HG02840 (cell line): ENCODE measurements around the gene POU6F1.
"Not testable (repeated sequence)": the region's sequence is repeated elsewhere in the genome, so short reads cannot be mapped to it uniquely, and the experiment has no call there.

ENCODE experiments used
- ATAC-seq: cut with Tn5 transposase; IDR thresholded peaks from one replicate; pipeline ENCODE4 v1.9.1; 2021; ENCODE audit warnings: mild to moderate bottlenecking, moderate library complexity, moderate number of reproducible peaks; ENCODE audit not compliant: unreplicated experiment, low FRiP score

The POU6F1 gene

DNA sequence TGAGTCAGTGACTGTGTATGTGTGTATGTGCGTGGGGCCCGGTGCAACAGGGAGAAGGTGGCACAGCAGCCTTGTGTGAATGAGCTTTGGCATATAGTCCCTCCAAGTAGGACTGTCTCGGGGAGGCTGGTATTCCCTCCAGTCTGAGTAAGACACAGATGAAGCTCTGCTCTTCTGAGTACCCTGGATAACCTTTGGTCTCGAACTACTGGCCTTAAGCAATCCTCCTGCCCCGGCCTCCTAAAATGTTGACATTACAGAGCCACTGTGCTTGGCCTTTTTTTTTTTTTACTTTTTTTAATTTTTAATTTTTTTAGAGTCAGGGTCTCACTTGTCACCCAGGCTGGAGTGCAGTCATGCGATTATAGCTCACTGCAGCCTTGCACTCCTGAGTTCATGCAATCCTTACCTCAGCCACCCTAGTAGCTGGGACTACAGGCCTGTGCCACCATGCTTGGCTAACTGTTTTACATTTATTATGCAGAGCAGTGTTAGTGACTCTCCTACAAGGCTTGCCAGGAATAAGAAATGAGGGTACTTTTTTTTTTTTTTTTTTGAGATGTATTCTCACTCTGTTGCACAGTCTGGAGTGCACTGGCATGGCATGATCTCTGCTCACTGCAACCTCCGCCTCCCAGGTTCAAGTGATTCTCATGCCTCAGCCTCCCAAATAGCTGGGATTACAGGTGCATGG lies 11.4 kb upstream of the POU6F1 start:
- no peak for ATAC-seq

DNA sequence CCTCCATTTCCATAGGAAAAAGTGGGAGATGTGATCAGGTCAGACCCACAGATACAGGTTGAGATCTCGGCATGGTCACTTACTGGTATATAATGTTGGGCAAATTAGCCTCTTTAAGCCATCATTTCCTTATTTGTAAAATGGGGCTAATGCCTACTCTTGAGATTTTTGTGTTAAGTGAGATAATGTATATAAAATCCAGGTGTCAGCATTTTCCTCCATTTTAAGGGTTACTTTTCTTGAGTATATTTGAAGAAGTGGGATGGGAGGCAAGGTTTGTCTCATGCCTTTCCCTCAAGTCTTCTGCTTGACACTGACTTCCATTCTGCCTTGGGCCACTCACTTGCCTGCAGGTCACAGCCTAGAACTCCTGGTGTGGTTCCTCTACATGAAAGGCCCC lies 10.1 kb upstream of the POU6F1 start:
- no peak for ATAC-seq

DNA sequence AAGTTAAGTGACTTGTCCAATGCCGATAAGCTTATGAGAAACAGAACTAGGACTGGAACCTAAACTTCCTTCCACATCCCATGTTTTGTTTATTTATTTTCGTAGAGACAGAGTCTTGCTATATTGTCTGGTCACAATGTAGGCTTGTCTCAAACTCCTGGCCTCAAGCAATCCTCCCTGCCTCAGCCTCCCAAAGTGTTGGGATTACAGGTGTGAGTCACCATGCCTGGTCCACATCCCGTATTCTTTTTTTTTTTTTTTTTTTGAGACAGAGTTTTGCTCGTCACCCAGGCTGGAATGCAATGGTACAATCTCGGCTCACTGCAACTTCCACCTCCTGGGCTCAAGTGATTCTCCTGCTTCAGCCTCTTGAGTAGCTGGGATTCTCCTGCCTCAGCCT lies 9.2 kb upstream of the POU6F1 start:
- ATAC-seq: not testable (repeated sequence)

DNA sequence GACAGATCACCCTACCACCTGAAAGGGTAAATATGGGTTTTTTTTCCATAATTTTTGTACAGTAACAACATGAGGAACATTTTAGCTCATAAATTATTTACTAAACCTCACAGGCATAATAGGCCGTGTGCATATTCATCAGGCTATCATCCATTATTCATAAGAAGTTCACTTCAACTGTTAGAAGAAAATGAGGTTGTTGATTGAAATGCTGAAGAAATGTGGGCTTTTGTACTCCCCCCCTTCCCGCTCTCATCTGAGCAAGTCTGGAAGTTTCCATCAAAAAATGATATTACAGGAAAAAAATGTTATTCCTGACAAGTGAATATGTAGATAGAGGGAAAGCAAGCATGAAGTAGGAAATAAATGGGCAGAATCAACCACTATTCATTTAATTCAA lies 7.9 kb upstream of the POU6F1 start:
- no peak for ATAC-seq

DNA sequence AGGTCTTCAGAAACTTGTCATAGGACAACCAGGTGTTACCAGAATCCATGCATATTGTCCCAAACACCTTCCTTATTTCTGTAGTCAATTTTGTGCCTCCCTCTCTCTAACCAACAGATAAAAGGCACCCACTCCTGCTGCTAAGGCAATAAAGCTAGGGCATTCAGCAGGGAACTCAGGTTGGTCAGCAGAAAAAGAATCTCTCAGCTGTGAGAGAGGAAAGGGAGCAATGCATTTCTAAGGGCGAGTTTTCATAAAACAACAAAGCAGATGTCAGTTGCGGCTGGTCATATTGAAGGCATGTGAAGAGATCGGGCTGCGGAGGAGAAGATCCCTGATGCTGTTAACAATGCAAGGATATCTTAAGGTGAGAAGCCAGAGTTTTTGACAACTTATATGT lies 7.4 kb upstream of the POU6F1 start:
- no peak for ATAC-seq

DNA sequence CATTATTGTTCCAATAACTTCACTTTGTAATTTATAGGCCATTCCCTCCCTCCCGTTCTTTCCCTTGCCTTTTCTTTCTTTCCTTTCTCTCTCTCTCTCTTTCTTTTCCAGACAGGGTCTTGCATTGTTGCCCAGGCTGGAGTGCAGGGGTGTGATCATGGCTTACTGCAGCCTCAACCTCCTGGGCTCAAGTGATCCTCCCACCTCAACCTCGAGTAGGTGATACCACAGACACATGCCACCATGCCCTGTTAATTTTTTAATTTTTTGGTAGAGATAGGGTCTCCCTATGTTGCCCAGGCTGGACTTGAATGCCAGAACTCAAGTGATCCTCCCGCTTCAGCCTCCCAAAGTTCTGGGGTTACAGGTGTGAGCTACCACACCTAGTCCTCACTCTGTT lies 6.8 kb upstream of the POU6F1 start:
- ATAC-seq: no peak

DNA sequence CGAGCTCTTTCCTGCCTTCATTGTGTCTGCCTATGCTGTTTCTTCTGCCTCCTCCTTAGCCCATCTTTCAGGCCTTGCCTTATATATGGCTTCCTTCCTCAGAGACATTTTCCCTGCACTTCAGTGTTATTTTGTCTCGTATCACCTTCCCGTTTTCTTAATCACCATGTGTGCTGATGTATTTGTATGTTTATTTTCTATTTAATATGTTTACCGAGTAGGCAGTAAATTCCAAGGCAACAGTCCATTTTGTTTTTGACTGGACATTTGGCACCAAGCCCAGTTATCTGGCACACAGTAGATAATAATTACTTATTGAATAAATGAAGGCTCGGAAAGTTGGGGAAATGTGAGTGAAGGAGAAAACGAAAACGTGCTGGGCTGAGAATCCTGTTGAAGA lies 4.6 kb upstream of the POU6F1 start:
- no peak for ATAC-seq

DNA sequence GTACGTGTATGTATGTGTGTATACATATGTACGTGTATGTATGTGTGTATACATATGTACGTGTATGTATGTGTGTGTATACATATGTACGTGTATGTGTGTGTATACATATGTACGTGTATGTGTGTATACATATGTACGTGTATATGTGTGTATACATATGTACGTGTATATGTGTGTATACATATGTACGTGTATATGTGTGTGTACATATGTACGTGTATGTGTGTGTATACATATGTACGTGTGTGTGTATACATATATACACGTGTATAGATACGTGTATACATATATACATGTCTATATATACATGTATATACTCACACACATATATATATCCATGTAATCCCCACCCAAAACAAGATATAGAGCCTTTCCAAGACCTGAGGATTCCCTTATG lies 2.0 kb upstream of the POU6F1 start:
- not testable (repeated sequence) for ATAC-seq

DNA sequence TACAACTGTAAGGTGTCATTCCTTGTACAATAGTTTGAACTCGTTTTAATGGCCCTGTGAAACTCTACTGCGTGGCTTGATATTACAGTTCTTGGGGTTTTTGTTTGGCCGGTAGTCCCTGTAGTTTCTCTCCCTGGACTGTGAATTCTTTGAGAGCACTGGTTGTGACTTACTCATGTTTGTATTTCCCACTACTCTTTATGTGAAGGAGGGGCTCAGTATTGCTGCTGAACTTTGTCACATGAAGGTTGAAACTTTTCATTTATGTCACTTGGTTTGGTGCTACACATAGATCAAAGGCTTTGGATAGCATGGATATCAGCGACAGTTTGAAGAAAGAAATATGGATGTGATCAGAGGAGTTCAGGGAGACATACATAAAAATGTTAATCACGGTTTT lies 1.5 kb upstream of the POU6F1 start:
- ATAC-seq: no peak

DNA sequence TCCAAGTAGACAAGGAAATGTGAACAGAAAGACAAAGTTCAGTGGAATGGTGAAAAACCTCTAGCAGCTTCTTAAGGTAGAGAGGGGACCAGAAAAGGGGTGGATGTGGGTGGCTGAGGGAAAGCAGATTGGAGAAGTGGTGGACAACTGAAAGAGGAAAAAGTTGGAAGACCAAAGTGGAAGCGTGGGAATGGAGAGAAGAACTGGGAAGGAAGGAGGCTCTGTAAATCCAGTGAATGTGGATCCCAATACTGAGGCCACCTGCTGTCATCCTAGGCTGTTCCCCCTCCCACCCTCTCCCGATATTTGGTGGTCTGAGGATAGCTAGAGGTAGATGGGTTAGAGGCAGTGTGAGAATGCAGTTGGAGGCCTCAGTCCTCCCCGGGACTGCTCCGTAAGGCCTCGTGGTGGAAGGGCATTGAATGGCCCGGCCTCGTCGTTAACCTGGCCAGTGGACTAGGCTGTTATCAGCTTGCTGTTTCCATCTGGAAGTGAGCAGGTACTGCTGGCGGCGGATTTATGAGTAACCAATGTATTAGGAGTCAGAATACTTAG lies 822 bp upstream of the POU6F1 start:
- no peak for ATAC-seq

DNA sequence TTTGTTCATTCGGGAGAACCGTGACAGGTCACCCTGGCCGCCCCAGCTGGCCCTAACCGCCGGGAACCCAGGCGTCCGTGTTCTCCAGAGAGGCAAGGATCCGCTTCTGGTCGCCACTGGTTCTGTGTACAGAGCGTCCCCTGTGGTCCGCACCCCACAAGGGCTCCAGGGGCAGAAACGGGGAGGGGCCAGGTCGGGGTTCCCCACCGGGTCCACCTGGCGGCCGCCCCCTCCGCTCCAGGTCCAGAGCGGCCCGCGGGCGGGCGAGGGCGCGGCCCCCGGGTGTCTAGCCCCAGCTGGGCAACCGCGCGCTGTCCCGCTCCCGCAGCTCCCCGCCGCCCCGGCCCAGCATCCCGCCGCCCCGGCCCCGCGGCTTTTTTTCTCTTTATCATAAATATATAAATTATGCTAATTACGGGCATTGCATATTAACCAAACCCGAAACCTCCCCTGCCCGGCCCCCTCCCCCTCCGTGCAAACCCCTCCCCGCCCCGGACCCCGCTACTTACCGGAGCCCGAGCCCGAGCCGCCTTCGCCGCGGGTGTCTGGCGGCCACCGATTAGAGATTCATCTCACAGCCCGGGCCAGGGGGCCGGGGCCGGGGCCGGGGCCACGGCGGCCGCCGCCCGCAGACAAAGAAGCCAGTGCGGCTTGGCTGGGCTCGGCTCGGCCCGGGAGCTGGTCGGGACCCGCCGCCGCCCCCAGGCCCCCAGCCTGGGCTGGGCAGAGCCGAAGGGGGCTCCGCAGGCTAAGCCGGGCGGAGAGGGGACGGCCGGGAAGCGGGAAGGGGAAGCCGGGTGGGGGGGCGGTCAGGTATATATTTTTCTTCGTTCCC lies 512 bp downstream of the POU6F1 start:
- ATAC-seq: peak; percentile 35

DNA sequence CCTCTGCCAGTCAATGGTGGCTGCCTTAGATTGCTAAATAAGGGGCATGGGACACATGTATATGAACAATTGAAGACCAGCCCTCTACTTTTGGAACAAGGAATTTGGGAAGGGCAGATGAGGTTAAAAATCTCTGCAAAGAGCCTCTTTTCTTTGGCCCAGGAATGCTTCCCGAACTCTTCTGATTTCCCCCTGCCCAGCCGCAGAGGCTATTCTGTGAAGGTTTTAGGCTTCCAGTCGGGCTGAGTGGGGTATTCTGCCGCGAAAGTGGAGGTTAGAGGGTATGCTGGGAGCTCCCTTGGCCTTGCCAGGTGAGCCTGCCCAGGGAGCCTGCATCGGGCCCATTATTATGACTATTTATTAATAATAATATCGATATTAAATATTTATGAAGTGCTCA lies 1.2 kb downstream of the POU6F1 start:
- ATAC-seq: no peak

DNA sequence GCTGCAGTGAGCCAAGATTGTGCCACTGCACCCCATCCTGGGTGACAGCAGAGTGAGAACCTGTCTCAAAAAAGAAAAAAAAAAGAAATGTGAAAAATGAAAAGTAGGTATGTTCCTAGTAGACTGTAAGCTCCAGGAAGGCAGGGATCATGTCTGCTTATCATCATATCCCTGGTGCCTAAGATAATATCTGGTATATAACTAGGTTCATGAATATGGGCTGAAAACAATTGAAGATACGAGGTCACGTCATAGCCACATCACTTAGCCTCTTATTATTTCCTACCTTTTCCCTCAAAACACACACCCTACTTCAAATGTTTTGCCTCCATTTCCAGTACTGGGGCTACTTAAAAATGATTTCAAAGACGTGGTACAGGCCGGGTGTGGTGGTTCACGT lies 3.0 kb downstream of the POU6F1 start:
- no peak for ATAC-seq

DNA sequence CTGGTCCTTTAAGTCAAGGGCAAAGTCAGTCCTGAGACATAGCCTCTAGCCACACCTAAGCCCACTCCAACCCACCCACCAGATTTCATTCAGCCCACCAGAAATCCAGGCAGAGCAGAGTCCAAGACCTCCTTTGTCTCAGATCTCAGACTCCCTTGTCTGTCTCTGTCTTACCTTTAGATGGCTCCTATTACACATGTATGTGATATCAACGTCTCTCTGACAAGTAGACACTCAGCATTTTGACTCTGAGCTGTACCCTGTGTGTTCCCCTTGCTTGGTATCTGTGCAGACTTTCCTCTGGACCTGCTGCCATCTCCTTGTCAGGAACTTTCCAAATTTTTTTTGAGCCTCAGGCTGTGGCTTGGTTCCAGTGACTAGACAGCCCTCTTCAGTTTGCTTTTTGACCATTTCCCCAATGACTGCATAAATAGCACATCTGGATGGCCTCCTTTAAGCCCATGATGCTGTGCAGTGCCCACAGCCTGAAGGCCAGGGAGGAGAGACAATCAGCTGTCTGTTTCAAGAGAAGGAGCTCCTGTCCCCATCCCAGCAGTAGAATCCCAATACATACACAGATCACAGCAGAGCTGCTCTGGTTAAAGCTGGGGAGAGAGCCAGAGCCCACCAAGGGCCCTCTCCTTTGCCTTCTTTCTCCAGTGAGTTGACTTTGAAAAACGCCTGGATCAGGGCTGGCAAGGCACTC lies 7.0 kb downstream of the POU6F1 start:
- no peak for ATAC-seq

DNA sequence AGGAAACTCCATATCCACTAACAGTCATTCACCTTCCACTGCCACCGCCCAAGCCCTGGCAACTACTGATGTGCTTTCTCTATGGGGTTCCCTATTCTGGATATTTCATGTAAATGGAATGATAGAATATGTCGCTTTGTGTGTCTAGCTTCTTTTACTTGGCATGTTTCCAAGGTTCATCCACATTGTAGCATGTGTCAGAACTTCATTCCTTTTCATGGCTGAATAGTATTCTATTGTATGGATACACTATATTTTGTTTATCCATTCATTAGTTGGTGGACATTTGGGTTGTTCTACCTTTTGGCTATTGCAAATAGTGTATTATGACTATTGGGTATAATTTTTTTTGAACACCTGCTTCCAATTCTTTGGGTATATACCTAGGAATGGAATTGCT lies 8.6 kb downstream of the POU6F1 start:
- no peak for ATAC-seq

DNA sequence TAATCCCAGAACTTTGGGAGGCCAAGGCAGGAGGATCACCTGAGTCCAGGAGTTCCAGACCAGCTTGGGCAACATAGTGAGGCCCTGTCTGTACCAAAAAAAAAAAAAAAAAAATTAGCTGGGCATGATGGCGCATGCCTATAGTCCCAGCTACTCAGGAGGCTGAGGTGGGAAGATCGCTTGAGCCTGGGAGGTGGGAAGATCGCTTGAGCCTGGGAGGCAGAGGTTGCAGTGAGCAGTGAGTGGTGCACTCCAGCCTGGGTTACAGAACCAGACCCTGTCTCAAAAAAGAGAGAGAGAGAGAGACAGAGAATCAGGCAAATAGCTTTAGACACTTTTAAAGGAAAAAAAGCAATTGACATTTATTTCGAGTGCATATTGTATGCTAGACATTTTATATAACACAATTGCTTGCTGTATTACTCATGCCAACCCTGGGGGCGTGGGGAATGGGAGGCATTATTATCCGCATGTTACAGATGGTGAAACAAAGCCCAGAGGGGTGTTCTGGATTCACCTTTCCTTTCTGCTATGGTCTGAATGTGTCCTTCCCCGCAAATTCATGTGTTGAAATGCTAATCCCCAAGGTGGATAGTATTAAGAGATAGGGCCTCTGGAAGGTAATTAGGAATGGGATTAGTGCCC lies 9.7 kb downstream of the POU6F1 start:
- no peak for ATAC-seq

DNA sequence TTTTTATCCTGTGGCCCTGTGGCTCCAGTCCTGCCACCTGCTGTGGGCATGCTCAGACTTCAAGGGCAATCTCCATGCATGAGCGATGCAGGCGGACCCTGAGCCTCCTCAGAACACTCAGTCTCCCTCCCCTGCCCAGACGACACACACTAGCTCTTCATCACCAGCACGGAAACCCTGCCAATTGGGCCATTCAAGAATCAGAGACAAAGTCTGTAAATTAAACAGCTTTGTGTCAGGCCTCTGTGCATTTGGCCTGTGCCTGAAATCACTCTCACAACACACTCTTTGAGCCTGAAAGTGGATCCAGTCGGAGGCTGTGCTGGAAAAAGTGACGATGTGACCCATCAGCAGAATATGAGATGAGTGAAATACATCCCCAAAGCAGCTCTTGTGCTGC lies 12.5 kb downstream of the POU6F1 start:
- no peak for ATAC-seq

DNA sequence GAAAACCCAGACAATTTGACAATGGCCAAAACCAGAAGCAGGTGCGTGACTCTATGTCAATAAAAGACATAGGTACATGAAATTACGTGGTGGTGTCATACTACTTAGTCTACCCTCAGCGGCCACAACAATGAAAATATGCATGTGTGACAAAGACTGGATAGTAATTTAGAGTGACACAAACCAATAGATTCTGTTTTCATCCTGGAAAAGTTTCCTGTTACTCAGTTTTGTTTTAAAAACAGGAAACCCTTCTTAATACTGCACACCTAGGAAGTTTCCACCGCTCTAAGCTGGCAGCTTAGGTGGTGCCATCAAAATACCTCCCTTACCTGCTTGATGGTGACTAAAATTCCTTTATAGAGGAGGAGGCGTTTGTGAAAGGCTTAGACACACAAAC lies 15.1 kb downstream of the POU6F1 start:
- no peak for ATAC-seq

DNA sequence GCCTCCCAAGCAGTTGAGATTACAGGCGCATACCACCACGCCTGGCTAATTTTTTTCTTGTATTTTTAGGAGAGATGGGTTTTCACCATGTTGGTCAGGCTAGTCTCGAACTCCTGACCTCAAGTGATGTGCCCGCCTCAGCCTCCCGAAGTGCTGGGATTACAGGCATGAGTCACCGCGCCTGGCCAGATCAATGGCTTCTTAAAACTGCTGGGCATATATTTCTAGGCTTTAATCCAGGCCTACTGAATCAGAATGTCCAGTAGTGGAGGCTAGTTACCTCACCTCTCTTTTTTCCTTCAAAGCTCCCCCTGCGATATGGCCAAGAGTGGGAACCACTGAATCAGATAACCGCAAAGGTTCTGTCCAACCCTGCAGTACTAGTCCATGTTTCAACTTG lies 17.1 kb downstream of the POU6F1 start:
- no peak for ATAC-seq

DNA sequence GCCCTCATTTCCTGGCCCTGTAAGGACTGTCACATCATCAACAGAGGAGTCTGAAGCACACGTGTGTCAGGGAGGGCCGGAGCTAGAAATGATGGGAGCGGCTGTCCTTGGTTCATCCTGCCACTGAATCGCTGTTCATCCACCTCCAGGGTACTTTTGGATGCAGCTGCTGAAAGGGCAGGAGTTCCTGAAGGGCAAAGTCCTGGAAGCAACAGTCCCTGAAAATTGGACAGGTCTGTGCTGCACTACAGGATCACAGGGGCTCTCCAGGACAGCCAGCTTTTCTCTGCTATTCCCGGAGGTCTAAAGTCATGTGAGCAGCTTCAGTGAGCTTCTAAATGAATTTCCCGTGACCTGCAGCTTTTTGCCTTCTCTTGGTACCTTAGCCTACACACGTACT lies 17.7 kb downstream of the POU6F1 start:
- ATAC-seq: no peak
